ENCODE data around the gene CLNK.
"Not testable (repeated sequence)": the region's sequence is repeated elsewhere in the genome, so short reads cannot be mapped to it uniquely, and the experiment has no call there.

CLNK gene

GRCh38 chr4:10579648-10580047 is 104.9 kb downstream of the CLNK start:
- no peak for DNase-seq (ENCODE audit: low read depth in 1 of 2, low spot score in 1 of 2)

DNA sequence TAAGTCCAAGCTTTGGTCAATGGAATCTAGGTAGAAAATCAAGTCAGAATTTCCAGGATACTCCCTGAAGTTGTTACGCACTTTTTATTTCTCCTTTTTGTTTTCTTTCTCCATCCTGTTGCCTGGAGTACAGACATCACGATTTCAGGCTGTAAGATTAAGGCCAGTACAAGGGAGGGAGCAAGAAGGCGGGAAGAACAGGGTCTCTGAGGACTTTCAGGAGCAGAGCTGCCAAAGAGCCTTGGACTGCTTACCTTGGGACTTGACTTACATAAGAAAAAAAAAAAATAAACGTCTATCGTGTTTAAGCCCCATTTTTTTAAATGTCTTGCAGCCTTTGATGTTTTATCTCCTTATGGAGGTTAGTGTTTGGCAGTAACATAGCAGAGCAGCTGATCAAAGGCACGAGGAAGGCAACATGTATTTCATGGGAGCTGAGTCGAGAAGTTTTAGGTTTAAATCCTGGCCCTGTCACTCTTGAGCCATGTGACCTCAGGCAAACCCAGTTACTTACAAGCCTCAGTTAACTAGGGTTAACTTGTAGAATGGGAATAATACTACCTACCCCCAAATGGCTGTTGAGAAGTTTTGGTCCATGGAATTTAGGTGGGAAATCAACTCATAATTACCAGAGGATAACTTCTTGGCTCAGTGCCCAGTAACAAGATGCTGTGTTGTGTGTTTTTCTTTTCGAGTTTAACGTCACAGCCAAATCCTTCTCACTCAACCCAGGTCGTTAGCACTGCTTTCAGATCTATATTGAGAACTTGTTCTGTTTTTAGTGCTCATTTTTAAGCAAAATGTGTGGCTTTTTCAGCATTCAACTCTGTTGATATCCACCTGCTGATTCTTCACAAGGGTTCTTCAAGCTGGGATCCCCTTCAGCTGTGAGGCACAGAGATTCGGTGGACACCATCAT is 106.8 kb downstream of the CLNK start:
- no peak for DNase-seq (ENCODE audit: low read depth in 1 of 2, low spot score in 1 of 2)

- no peak for DNase-seq (ENCODE audit: low read depth in 1 of 2, low spot score in 1 of 2)
These were observed 107.5 kb downstream of the CLNK start for GRCh38 chr4:10577018-10577417.

GRCh38 chr4:10576236-10576635 is 108.3 kb downstream of the CLNK start:
- DNase-seq (ENCODE audit: low read depth in 1 of 2, low spot score in 1 of 2) = no peak

DNA sequence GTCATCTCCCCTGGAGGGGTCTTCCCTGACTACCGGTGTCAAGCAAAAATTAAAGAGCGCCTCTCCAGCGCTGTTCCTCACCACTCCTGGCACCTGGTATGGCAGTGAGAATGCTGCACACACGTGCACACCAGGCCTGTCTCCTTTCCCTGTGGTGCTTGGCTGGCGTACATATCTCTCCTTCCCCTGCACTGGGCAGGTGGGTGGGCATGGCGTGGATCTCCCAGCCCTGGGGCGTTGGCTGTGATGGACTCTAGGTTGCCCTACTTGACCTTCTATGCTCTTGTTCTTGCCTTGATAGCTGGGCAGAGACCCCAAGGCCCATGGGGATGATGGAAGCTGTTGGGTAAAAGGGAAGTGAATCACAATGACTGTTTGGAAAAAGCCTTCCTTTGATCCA is 109.2 kb downstream of the CLNK start:
- no peak for DNase-seq (ENCODE audit: low read depth in 1 of 2, low spot score in 1 of 2)

DNA sequence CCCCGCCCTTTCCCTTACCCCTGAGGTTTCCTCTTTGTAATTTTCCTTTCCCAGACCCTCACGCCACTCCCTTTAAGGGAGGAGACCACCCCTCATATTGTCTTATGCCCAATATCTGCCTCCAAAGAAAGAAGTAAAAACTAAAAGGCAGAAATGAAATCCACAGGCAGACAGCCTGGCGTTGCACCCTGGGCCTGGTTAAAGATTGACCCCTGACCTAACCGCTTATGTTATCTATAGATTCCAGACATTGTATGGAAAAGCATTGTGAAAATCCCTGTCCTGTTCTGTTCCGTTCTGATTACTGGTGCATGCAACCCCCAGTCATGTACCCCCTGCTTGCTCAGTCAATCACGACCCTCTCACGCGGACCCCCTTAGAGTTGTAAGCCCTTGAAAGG is 110.0 kb downstream of the CLNK start:
- DNase-seq (ENCODE audit: low read depth in 1 of 2, low spot score in 1 of 2) = not testable (repeated sequence)

DNA sequence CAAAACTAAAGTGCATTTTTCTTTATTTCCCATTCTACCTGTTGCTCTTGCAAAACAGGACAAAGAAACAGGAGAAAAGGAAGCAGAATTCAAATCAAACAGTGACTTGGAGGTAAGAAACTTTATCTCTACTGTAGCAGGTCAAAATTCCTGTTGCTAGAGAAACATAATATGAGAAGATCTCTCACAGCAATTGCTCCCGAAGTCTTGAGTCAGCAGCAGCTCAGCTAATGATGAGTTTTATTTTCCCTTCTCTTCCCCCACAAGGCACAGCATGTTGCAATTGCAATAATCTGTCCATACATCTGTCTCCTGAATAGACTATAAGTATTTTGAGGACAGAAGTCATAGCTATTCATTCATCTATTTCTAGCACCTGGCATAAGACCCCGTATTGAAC is 112.7 kb downstream of the CLNK start:
- DNase-seq (ENCODE audit: low read depth in 1 of 2, low spot score in 1 of 2) = no peak

DNA sequence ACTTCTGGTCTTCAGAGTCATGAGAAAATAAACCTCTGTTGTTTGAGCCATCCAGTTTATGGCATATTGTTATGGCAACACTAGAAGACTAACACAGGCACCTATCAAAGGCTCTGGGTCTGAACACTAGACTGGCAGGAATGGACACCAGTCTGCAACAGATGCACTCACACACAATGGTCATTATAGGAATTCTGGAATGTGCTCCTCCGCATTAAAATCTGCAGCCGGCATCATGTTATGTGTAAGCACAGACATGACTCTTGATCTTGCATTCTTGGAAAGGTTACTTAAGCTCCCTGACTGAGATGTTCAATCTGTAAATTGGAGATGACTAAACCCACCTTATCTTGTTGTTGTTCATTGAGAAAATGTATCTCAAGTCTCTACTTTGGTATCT is 115.1 kb downstream of the CLNK start:
- no peak for DNase-seq (ENCODE audit: low read depth in 1 of 2, low spot score in 1 of 2)

DNA sequence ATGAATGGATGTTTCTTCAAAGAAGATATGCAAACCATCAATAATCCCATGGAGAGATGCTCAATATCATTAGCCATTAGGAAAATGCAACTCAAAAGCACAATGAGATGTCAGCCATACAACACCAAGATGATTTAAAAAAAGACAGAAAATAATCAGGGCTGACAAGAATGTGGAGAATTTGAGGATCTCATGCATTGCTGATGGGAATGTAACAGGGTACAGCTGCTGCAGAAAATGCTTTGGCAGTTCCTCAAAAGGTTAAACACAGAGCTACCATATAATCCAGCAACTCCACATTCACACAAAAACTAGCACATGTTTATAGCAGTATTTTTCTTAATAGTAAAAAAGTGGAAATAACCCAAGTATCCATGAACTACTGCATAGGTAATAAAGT is 116.8 kb downstream of the CLNK start:
- no peak for DNase-seq (ENCODE audit: low read depth in 1 of 2, low spot score in 1 of 2)

GRCh38 chr4:10565166-10565780 is 119.3 kb downstream of the CLNK start:
- no peak for DNase-seq (ENCODE audit: low read depth in 1 of 2, low spot score in 1 of 2)

DNA sequence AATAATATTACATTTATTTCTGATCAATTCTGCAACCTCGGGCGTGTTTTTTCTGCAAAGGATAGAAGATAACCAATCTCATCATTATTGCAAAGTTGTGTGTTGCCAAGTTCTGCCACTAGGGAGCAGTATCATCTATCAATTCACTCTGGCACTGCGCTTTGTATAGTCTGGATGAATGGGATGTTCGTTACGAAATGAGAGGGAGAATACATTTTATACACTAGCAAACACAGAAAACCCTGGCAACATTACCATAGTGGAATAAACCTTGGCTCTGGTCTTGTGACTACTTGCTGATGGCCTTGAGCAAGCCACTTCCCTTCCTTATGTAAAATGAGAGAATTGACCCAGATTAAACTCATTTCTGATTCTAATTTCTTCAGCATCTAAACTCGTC is 129.9 kb downstream of the CLNK start:
- peak; percentile 14 to 30 for DNase-seq (ENCODE audit: low read depth in 1 of 2, low spot score in 1 of 2)

DNA sequence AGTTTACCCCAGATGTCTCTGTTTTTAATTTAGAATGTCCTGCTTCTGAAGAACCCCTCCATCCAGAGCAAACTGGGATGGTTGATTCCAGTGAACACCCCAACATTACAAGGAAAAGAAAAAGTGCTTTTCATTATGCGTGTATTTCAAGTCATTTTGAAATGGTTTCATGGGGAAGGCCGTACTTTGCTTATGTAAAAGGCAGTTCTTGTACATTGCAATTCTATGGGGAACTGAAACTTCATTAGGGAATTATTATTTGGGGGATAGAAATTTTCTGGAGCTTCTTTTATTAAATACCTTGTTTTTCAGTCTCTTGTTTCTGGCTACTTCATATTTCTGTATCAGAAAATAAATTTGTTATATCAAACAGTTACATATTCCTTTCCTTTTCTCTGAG is 130.4 kb downstream of the CLNK start:
- no peak for DNase-seq (ENCODE audit: low read depth in 1 of 2, low spot score in 1 of 2)

DNA sequence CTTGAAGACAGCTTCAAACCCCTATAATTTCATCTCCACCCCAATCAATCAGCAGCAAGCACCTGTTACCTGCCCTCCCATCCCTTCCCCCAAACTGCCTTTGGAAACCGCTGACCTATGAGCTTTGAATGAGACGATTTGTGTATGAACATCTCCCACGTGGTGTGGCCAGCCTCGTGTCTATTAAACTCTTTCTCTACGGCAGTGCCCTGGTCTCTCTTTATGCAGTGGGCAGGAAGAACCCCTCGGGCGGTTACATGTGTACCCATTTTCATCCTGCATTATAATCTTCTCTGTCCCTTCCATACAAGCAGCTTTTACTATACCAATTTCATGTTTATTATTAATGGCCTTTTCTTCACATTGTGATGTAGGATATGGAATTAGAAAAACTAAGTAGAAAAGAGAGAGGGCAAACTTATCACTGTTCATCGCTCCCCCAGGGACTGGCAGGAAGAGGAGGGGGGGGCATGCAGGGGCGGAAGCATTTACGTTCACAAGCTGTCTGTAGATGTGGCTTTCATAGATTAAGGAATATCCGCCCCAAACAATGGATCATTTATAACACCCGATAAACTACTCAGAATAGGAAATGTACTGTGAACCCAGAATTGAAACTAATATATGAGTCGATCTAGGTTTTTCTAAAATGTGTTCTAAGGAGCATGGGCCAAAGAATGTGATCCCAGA is 131.8 kb downstream of the CLNK start:
- no peak for DNase-seq (ENCODE audit: low read depth in 1 of 2, low spot score in 1 of 2)

GRCh38 chr4:10535912-10536311 is 148.7 kb downstream of the CLNK start:
- DNase-seq (ENCODE audit: low read depth in 1 of 2, low spot score in 1 of 2) = no peak

GRCh38 chr4:10534820-10535219 is 149.7 kb downstream of the CLNK start:
- DNase-seq (ENCODE audit: low read depth in 1 of 2, low spot score in 1 of 2) = no peak

DNA sequence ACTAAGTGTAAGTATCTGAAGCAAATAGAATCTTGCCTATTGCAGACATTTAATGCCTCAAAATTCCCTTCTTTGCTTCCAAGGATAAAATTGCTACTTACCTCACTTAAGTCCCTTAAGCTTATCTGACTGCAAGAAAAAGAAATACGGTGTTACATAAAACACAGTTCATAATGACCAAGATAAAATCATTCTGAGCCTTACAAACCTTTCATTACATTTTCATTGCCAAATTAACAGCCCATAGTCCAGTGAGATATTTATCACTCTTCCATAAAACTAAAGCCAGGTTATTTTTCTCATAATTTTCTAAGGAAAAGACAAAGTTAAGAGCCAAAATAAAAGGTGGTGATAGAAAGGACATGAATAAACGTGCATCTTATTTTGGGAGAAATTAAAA is 152.4 kb downstream of the CLNK start:
- no peak for DNase-seq (ENCODE audit: low read depth in 1 of 2, low spot score in 1 of 2)

DNA sequence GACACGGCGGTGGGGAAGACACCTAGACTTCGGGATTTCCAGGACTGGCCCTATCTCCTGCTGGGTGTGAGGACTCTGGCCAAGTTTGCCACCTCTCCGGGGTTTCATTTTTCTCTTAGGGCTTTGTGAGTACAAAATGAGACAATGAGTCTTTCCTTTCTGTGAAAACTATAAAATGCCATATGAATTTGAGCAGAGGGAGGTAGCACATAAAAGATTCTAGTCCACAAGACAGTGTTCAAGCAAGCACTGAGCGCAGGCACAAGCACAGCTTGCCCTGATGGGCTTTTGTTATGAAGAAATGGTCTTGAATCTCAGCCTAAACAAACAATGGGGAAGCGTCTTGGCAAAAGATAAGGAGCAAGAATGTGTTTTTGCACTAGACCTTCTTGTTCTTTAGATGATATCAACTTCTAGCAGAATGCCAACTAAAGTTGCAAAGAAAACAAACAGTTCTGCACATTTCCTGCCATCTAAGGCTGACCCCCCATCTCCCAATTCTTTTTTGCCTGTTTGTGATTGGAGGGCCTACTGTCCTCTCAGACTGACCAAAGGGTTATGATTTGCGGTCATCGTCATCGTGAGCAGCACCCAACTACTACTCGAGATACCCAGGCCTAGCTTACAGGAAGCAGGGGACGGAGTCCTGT is 154.3 kb downstream of the CLNK start:
- no peak for DNase-seq (ENCODE audit: low read depth in 1 of 2, low spot score in 1 of 2)

- no peak for DNase-seq (ENCODE audit: low read depth in 1 of 2, low spot score in 1 of 2)
These were observed 155.1 kb downstream of the CLNK start for GRCh38 chr4:10529291-10530136.

DNA sequence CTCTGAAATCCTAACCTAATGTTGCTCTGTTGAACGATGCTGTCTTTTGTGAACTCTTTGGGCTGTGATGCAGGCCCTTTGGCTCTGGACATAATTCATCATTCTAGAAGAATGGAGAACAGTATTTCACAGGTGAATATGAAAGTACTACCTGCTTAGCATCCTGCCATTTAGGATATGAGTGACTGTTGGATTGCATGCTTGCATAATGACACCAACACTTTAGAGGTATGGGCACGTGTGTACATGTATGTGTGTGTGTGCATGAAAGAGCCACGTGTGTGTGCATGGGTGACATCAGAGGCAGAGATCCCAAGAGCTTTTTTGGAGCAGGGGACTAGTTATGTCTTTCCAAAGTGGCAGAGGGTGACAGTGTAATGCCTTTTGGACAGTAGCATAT is 157.1 kb downstream of the CLNK start:
- DNase-seq (ENCODE audit: low read depth in 1 of 2, low spot score in 1 of 2) = no peak

DNA sequence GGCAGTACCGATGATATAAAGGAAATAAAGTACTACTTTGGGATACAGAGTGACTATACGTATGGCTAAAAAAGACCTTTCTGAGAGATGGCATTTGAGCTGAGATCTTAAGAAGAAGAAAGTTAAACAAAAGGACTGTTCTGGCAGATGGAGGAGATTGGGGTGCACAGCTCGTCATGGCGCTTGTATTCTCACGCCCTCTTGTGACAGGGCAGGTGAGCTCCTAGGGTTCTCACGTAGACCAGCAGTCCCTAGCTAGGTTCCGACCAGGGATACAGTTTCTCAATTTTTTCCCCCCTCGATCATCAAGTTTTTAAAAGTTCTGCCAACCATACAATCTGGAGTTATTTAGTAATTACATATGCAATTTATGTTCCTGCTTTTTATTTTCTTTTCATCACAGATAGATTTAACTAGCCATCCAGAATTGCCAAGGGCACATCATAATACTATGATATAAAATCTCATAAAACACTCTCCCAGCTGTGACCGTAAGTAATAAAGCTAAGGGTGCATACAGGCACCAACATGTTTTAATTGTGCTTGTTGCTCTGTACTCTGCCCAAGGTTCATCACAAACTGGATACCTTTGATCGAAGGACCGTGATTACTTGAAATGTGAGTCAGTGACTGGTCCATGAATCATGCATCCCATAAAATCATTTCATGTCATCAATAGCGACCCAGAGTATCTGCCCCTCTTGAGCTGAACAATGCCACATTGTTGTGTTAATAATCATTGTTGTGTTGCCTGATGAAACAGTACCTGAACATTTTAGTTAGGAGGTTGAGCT is 157.9 kb downstream of the CLNK start:
- no peak for DNase-seq (ENCODE audit: low read depth in 1 of 2, low spot score in 1 of 2)

Data from activated CD4-positive, alpha-beta T cell treated with anti-CD3 and anti-CD28 coated beads, Interleukin-2, amount 50 U/mL, for 24 hours (primary cell).